H54 (cell line): Measurements from ENCODE around the gene POU6F2.

ENCODE experiments used
- DNase-seq: peaks from one replicate; pipeline ENCODE4 v3.0.0; 2011; ENCODE audit warnings: low spot score, mixed read lengths; ENCODE audit not compliant: insufficient read length
- FAIRE-seq: peaks from 3 replicates; lab custom pipeline; 2011; peaks lifted over from hg19 to GRCh38; lab: Jason Lieb, UNC
- POLR2A ChIP-seq: IDR thresholded peaks from 2 replicates; pipeline ENCODE4 v1.6.1; 2011; ENCODE audit warnings: low read depth, mild to moderate bottlenecking, low read length

Gene POU6F2

GRCh38 chr7:39219869-39220268 is 242.2 kb downstream of the POU6F2 start:
- no peak for TF ChIP-seq POLR2A
- FAIRE-seq, result no peak
- no peak for DNase-seq

- no peak for TF ChIP-seq POLR2A
These were observed 244.2 kb downstream of the POU6F2 start for GRCh38 chr7:39221901-39222300.

GRCh38 chr7:39228946-39229345 is 251.2 kb downstream of the POU6F2 start:
- no peak for TF ChIP-seq POLR2A
- DNase-seq (peak; percentile 10), FAIRE-seq (no peak)

More at GRCh38 chr7:39221901-39222300, 244.2 kb downstream of the POU6F2 start:
- FAIRE-seq (no peak), DNase-seq (no peak)

- FAIRE-seq (no peak), DNase-seq (no peak)
- no peak for TF ChIP-seq POLR2A
These were observed 256.3 kb downstream of the POU6F2 start for GRCh38 chr7:39233851-39234529.

- no peak for TF ChIP-seq POLR2A
- no peak for FAIRE-seq
- DNase-seq, result no peak
These were observed 260.6 kb downstream of the POU6F2 start for GRCh38 chr7:39238234-39238869.

- DNase-seq (no peak), FAIRE-seq (no peak)
- TF ChIP-seq POLR2A, result no peak
These were observed 263.2 kb downstream of the POU6F2 start for GRCh38 chr7:39240864-39241263.

GRCh38 chr7:39247576-39247975 is 269.9 kb downstream of the POU6F2 start:
- no peak for TF ChIP-seq POLR2A
- DNase-seq (no peak), FAIRE-seq (no peak)

GRCh38 chr7:39248041-39248691 is 270.5 kb downstream of the POU6F2 start:
- DNase-seq (no peak), FAIRE-seq (no peak)
- TF ChIP-seq POLR2A, result no peak

- no peak for TF ChIP-seq POLR2A
- no peak for FAIRE-seq
- no peak for DNase-seq
These were observed 271.0 kb downstream of the POU6F2 start for GRCh38 chr7:39248692-39249090.

- DNase-seq (no peak), FAIRE-seq (no peak)
- no peak for TF ChIP-seq POLR2A
These were observed 272.0 kb downstream of the POU6F2 start for GRCh38 chr7:39249635-39250152.

- no peak for TF ChIP-seq POLR2A
- DNase-seq (no peak), FAIRE-seq (no peak)
These were observed 275.2 kb downstream of the POU6F2 start for GRCh38 chr7:39252916-39253315.

- FAIRE-seq, result no peak
- DNase-seq, result no peak
These were observed 281.8 kb downstream of the POU6F2 start for GRCh38 chr7:39259391-39260003.

GRCh38 chr7:39260279-39260844 is 282.7 kb downstream of the POU6F2 start:
- FAIRE-seq (no peak), DNase-seq (no peak)
- no peak for TF ChIP-seq POLR2A

More at GRCh38 chr7:39259391-39260003, 281.8 kb downstream of the POU6F2 start:
- TF ChIP-seq POLR2A, result no peak
